Vagina (tissue), 2 donors: ENCODE results near the gene DHX58.

Experiments
- POLR2A ChIP-seq, 2 donors: fragments of 450-650 bp; IDR thresholded peaks; one replicate each; pipeline ENCODE4 v1.6.1; 2017; ENCODE audit warnings: antibody characterized with exemption in 2 of 2, mild to moderate bottlenecking in 2 of 2, moderate library complexity in 2 of 2
- TF ChIP-seq, protein P1 (sequence below), 3 experiments: fragments of 450-650 bp in 2 of 3; fragments of 200-600 bp in 1 of 3; sonication (generic) in 1 of 3; IDR thresholded peaks; one replicate each; pipeline ENCODE4 v1.5.1; 2017 to 2019; ENCODE audit warnings: antibody characterized with exemption in 3 of 3, mild to moderate bottlenecking in 2 of 3, moderate library complexity in 2 of 3

- TF ChIP-seq, protein P1, sequence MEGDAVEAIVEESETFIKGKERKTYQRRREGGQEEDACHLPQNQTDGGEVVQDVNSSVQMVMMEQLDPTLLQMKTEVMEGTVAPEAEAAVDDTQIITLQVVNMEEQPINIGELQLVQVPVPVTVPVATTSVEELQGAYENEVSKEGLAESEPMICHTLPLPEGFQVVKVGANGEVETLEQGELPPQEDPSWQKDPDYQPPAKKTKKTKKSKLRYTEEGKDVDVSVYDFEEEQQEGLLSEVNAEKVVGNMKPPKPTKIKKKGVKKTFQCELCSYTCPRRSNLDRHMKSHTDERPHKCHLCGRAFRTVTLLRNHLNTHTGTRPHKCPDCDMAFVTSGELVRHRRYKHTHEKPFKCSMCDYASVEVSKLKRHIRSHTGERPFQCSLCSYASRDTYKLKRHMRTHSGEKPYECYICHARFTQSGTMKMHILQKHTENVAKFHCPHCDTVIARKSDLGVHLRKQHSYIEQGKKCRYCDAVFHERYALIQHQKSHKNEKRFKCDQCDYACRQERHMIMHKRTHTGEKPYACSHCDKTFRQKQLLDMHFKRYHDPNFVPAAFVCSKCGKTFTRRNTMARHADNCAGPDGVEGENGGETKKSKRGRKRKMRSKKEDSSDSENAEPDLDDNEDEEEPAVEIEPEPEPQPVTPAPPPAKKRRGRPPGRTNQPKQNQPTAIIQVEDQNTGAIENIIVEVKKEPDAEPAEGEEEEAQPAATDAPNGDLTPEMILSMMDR (IDR thresholded peaks at IDR 0.05) = no peak
- TF ChIP-seq POLR2A (IDR thresholded peaks at IDR 0.05) = no peak
Observed at GRCh38 chr17:42124256-42124655, 11.7 kb upstream of the DHX58 start.
